HUDEP-2 (cell line): ENCODE measurements around the gene DDX43.

Experiments used
- DNase-seq, 76 experiments: peaks; one replicate each; lab custom pipeline; 2025; ENCODE audit not compliant: unreplicated experiment in 76 of 76; lab: John Stamatoyannopoulos, UW

The DDX43 gene

GRCh38 chr6:73461537-73462350 is 67.1 kb downstream of the DDX43 start, which contains the start of gene MTO1:
Gene MTO1, plus strand, starts transcription at chr6:73461737. Its CDS starts 118 bp downstream, at chr6:73461855.
- peak in 74 of 76 experiments; percentile 21 to 94 (median 84) for DNase-seq
